ENCODE measurements around the gene MAS1L.

The MAS1L gene

DNA sequence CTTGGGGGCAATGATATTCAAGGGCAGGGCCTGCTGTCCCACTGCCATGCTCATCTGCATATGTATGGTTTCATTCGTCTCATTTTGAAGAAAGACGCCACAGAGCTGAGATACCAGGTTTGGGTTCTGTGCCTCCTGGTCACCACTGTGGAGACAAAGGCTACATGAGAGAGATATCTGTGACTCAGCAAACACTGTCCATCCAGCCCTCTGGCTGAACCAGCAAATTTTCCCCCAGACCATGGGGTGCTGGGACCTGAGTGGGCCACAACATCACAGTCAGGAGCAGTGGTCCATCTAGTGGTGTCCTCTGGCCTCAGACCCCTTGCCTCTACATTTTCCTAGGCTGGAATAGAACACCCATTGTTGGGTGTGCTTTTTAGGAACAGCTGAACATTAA lies at the start of gene MAS1L:
Gene MAS1L, minus strand, starts transcription at position 297 of the 400 bp plus-strand sequence. Its CDS starts 54 bp downstream, at position 243.
- no peak for DNase-seq (ENCODE audit: low spot score)

GRCh38 chr6:29532320-29532951 lies 44.7 kb upstream of the MAS1L start:
- DNase-seq (ENCODE audit: low spot score): no peak

DNA sequence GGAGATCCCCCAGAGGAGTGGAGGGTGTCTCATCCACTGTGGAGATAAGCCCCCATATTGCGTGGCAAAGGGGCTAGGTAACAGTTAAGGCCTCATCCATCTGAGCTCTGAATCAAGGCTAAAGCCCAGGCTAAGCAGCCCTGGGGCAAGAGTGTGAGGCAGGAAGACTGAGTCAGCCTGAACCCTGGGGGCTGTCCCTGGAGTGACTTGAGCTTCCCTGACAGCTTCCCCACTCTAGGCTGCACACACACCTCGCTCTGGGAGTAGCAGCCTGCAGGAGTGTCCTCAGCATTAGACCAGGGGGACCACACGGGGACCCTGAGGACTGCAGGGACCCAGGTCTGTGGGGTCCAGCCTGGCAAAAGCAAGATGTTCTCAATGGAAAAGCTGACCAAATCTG lies 43.9 kb upstream of the MAS1L start:
- no peak for DNase-seq (ENCODE audit: low spot score)

GRCh38 chr6:29530671-29531310 lies 43.0 kb upstream of the MAS1L start:
- DNase-seq (ENCODE audit: low spot score): no peak

DNA sequence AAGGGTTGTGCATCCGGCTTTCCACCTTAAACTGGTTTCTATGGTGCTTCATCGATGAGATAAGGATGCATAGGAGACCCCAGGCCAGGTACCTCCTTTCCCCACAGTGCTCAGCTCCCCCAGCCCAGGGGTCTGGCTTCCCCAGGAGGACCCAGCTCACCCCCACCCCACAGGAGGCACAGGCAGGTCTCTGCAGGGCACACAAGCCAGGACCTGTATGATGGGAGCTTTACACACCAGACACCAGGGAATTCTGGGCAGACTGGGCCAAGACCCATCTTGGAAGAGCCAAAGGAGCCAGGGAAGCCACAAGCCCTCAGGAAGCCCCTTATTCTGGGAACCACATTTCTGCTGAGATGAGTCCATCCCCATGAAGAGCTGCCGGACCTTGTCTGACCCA lies 42.2 kb upstream of the MAS1L start:
- DNase-seq (ENCODE audit: low spot score): no peak

GRCh38 chr6:29528988-29529560 lies 41.3 kb upstream of the MAS1L start:
- no peak for DNase-seq (ENCODE audit: low spot score)

DNA sequence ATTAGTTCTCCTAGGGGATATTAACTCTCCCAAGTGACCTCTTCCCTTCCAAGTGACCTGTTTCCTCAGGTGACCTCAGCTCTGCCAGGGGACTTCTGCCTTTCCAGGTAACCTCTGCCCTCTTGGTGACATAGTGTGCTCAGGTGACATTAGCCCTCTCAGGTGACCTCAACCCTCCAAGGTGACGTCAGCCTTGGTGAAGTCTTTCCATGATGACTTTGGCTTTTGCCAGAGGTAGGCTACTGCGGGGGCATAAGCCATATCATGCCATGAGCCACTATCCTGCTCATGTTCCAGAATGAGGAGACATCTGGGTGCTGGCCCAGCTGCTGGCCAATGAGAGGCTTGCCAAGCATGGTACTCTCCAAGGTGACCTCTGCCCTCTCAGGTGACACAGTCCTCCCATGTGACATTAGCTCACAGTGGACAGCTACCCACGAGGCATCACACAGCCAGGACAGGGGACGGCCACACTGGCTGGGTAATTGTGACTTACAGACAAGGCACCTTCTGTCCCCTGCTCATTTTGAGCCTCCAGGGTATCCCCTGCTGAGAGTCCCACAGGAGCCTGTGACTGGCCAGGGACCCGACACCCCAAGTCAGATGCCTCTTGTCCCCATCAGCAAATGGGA lies 40.7 kb upstream of the MAS1L start:
- DNase-seq (ENCODE audit: low spot score): no peak

DNA sequence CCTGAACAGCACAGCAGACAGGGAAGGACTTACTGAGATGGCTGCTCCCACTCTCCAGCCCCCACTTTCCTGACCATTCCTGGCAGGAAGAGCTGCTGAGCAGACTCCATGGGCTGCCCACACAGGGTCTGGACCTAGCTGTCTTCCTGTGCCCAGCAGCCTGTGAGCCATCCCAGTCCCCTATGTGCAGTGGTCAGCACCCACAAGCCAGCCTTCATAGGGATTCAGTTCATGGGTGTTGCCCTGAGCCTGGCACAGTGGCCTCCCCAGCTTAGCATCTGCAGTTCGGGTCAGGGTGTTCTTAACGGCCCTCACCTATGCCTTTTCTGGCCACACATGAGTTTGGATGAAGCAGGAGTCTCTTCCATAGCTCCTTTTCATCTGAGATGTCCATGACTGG lies 39.8 kb upstream of the MAS1L start:
- no peak for DNase-seq (ENCODE audit: low spot score)

DNA sequence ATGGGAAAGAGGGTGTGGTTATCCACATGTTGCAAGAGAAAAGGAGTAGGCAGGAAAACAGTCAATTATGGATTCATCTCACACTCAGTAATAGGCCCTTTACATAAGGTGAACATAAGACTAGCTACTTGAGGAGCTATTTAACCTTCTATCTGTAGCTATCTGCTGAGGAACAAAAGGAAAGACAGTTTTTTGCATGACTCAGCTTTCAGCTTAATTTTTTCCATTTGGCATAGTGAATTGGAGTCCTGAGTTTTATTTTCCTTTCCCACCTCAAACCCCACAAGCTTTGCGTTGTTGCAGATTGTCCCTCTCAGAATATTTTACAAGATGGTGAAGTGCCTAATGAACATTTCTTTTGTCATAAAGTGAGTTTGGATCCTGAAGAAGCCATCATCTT lies 39.4 kb upstream of the MAS1L start:
- no peak for DNase-seq (ENCODE audit: low spot score)

- no peak for DNase-seq (ENCODE audit: low spot score)
Measured at GRCh38 chr6:29525311-29525639, 37.5 kb upstream of the MAS1L start.

DNA sequence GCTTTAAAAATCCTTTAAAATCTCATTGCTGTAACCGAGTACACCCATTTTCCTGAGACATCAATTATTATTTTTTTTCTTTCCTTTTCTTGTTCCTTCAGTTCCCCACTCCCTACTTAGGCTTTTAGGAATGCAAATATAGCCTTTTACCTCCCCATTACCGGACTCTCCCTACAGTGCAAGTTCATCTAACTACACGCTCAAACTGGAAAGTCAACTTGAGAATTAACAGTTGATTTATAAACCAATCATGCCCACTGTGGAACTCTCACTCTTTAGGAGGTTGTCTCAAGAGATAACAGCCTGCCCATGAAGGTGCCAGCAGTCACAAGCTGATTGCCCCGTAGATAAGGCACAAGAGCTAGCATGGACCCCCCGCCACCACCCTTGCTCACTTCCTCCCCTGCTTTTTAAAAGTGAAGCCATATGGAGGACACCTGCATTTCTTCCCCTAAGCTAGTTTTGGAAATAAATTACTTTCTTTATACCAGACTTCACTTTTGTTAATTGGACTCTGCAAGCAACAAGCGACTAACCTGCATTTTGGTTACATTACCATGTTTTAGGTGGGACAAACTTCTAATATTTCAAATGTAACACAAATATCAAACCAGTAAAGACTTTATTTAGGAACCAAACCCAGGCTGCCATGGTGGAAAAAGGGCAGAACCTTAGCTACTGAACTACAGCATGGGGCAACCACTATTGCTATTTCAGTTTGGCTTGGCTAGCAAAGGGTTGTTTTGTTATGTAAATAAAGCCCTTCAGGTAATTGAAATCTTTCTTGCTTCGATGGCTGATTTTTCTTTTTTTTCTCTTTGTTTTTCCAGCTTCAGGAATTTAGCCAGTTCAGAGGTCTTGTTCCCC lies 36.9 kb upstream of the MAS1L start:
- no peak for DNase-seq (ENCODE audit: low spot score)

- DNase-seq (ENCODE audit: low spot score): no peak
Measured at GRCh38 chr6:29524044-29524443, 36.3 kb upstream of the MAS1L start.

DNA sequence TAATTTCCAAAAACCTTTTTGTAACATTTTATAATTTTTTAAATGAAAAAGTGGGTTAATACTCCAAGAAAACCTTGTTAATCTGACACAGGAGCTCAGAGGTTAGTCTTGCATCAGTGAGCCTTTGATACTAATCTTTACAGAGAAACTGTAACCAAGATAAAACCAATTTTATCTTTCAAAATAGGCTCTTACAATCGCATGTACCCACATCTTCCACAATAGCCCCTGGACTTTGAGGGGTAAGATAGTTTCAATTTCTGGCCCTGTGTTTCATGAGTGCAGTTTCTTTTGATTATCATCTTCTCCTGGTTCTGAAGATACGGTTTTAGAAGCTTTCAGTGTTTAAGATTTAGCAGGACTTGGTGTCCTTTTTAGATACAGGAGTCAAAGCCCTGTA lies 34.5 kb upstream of the MAS1L start:
- DNase-seq (ENCODE audit: low spot score): no peak

DNA sequence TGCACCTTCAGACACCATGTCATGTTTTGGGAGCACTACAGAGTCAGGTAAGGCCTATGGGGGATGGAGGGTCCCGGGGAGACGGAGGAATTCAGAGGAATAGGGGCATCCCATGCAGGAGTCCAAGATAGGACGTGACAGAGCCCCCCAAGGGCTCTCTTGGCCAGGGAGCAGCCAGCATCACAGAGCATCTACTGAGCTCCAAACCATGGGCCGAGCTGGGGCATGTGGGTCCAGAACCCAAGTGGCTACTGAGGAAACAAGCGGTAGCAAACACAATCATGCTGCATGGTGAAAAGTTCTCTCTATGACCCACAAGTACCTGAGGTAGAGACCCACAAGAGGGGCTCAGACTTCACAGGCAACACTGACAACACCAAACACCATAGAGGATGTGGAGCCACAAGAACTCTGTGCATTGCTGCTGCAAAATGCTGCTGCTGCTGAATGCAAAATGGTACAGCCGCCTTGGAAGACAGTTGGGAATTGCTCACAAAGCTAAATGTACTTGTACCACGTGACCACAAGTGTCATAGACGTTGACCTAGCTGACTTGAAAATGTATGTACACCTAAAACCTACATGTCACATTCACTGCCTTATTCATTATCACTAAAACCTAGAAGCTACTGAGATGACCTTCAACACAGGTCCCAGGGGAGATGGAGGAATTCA lies 33.4 kb upstream of the MAS1L start:
- DNase-seq (ENCODE audit: low spot score): no peak

GRCh38 chr6:29520232-29520631 lies 32.5 kb upstream of the MAS1L start:
- DNase-seq (ENCODE audit: low spot score): no peak

DNA sequence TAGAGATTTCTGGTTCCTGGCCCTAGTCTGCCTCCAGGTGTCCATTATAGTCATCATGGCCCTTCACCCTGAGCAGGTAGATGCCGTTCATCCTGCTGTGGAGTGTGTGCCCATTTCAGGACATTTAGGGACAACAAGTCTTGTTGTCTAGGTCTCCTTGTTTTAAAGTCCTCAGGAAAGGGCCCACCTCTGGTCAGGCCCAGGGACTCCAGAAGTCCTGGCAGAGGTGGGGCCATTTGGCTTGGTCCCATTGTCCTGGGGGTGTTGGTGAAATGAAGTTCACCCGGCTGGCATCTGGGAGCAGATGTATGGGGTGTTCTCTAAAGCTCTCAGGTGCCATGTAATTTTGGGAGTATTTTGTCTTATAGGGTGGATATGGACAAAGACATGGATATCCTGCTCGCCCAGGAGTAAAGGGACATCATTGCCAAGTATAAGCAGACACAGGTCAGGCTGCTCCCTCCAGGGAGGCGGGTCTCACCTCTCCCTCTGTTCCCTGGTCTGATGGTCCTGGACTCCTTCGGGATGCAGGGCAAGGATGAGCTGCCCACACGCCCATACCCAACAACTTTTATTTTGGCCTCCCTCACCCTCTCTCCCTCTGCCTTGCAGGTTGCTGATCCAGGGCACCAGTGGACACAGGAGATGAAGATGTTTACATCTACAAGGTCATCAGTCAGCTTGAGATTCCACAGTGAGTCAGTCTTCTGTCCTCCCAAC lies 31.7 kb upstream of the MAS1L start:
- DNase-seq (ENCODE audit: low spot score): no peak

- DNase-seq (ENCODE audit: low spot score): no peak
Measured at GRCh38 chr6:29517728-29518440, 30.1 kb upstream of the MAS1L start.

- DNase-seq (ENCODE audit: low spot score): no peak
Measured at GRCh38 chr6:29517245-29517644, 29.5 kb upstream of the MAS1L start.

DNA sequence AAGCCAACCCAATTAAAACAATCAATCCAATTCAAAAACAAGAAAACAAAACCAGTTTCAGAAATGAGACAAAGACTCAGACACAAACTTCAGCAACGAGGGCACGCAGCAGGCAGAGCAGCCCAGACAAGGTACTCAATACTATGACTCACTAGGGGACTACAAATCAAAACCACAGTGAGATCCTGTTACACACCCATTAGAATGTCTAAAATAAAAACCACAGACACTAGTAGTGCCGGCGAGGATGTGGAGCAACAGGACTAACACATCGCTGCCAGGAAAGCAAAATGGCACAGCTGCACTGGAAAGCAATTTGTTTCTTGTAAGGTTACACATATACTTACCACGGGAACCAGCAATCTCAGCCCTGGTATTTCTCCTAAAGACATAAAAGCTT lies 28.4 kb upstream of the MAS1L start:
- DNase-seq (ENCODE audit: low spot score): no peak

DNA sequence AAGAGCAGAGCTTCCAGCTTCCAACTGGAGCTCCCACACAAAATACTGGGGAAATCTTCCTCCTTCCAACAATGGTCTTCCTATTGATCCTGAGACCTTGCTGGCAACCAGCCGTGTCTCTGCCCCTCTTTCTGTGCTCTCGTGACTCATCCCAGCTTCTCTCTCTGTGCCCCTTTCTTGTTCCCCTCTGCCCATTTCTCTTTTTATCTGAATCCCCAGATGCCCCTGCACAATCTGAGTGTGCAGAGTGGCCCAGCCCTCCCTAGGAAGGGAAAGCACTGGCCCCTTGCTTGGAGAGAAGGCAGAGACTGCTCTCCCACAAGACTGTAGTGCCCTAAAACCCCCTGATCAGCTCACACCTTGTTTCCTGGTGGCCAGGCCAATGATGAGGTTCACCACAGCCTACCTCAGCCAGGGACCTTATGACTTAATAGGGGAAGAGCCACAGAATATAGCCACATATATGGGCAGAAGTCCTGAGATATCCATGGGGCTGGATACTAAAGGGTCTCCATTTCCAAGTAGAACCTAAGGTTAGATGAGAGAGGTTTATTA lies 23.1 kb upstream of the MAS1L start:
- no peak for DNase-seq (ENCODE audit: low spot score)
